Mammary epithelial cell (primary cell): Measurements from ENCODE around the gene LRMDA.

Source experiments
- EZH2 ChIP-seq: IDR thresholded peaks from 2 replicates; pipeline ENCODE4 v1.6.1; 2012; ENCODE audit warnings: low read length, inconsistent platforms, borderline replicate concordance
- TF ChIP-seq, protein P1 (sequence below), 2 donors: IDR thresholded peaks in 1 of 2; conservative IDR thresholded peaks in 1 of 2; 2 replicates each; pipeline ENCODE4 v1.5.1; 2011 to 2012; ENCODE audit warnings: inconsistent platforms in 2 of 2, low read length in 2 of 2, mild to moderate bottlenecking in 2 of 2, control low read depth in 1 of 2, low read depth in 1 of 2; ENCODE audit not compliant: insufficient read depth in 1 of 2; ENCODE audit errors: extremely low read depth in 1 of 2

DNA sequence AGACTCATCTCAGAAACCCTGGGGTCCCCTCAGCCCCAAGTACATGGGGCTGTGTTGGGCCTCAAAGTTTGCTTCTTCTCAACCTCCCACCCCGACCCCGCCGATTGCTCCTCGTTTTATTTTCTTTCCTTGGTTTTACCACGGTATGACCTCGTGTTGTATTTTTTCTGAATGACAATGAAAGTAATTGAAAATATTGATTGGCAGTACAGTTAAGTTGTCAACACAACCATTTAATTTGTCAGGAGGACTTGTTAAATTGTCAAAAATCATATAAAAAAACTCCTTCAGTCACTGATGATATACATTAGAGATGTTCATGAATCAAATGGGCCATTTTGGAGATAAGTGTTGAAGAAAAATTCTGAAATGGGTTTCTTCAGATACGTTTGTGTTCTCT lies 520.7 kb downstream of the LRMDA start:
- TF ChIP-seq, protein P1, sequence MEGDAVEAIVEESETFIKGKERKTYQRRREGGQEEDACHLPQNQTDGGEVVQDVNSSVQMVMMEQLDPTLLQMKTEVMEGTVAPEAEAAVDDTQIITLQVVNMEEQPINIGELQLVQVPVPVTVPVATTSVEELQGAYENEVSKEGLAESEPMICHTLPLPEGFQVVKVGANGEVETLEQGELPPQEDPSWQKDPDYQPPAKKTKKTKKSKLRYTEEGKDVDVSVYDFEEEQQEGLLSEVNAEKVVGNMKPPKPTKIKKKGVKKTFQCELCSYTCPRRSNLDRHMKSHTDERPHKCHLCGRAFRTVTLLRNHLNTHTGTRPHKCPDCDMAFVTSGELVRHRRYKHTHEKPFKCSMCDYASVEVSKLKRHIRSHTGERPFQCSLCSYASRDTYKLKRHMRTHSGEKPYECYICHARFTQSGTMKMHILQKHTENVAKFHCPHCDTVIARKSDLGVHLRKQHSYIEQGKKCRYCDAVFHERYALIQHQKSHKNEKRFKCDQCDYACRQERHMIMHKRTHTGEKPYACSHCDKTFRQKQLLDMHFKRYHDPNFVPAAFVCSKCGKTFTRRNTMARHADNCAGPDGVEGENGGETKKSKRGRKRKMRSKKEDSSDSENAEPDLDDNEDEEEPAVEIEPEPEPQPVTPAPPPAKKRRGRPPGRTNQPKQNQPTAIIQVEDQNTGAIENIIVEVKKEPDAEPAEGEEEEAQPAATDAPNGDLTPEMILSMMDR (conservative IDR thresholded peaks at IDR 0.05 in 1 of 2, IDR thresholded peaks at IDR 0.05 in 1 of 2; ENCODE audit: extremely low read depth in 1 of 2, insufficient read depth in 1 of 2, low read depth in 1 of 2, low read length in 2 of 2): no peak
- no peak for TF ChIP-seq EZH2
